ENCODE data around the gene KCTD13. TPM values are rescaled to one million over a fixed set of nuclear protein-coding genes. Genes with fewer than 3 reads are reported as not detected.
"Not testable (repeated sequence)": the region's sequence is repeated elsewhere in the genome, so short reads cannot be mapped to it uniquely, and the experiment has no call there.

KCTD13 gene
- total RNA-seq, 1 experiment from 2014 or later, result 8.2 TPM

DNA sequence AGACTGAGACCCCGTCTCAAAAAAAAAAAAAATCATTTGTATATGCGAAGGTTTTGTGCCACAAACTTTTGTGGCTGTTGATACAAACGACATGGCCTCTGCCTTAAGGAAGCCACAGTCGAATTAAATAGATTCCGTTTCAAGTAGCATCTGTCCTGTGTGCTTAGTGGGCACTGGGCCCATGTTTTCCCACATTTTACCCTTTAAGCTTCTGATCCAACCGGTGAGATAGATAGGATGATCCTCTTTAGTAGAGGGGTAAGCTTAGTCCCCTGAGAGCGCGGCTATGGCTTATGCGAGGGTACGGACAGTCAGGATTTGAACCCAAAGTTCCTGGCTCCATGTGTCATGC, 35.1 kb upstream of the KCTD13 start:
- ATAC-seq (no peak), DNase-seq (no peak)
- POLR2A ChIA-PET (ENCODE audit: unreplicated experiment), result no interaction called here
- Histone ChIP-seq H3K36me3 (ENCODE audit: low read depth, low read length) (no peaks in the 10 kb centered on the region), H3K9me2 (replicated peaks; ENCODE audit: low read length) (no peaks in the 10 kb centered on the region), H4K20me1 (ENCODE audit: low read length) (no peaks in the 10 kb centered on the region), H3K4me2 (ENCODE audit: low read length) (peak overlapping the region; percentile 98), H3K27me3 (ENCODE audit: low read length) (no peaks in the 10 kb centered on the region), H3K4me3 (ENCODE audit: low read length) (peak overlapping the region; percentile 77), H3K4me1 (ENCODE audit: insufficient read depth, low read length) (peaks cover 11% of the 10 kb centered on the region), H3K79me2 (ENCODE audit: low read length) (no peaks in the 10 kb centered on the region), H3K27ac (ENCODE audit: low read length) (peak overlapping the region; percentile 76), H2AFZ (ENCODE audit: low read length) (peak overlapping the region; percentile 96), H3K9me3 (ENCODE audit: low read length) (no peaks in the 10 kb centered on the region), H3F3A (ENCODE audit: low read length, unreplicated experiment) (no peaks in the 10 kb centered on the region), H3K9ac (ENCODE audit: low read length) (peak overlapping the region; percentile 90)
- BruUV-seq (replicated peaks), result no TSS peak
- no peak for TF ChIP-seq EZH2 (IDR thresholded peaks at IDR 0.05; ENCODE audit: low read length, unreplicated experiment)
- CTCF ChIA-PET, result no interaction called here
- intact Hi-C loops (cut with micrococcal nuclease), result no loop called here

GRCh38 chr16:29959821-29960220, 33.8 kb upstream of the KCTD13 start:
- POLR2A ChIA-PET (ENCODE audit: unreplicated experiment); intact Hi-C loops (cut with micrococcal nuclease); H3K27me3 ChIP-seq (ENCODE audit: low read length); H2AFZ ChIP-seq (ENCODE audit: low read length); CTCF ChIA-PET; BruUV-seq (replicated peaks); ATAC-seq; H3K9me2 ChIP-seq (replicated peaks; ENCODE audit: low read length); H3K4me2 ChIP-seq (ENCODE audit: low read length); DNase-seq; H3F3A ChIP-seq (ENCODE audit: low read length, unreplicated experiment); H3K9me3 ChIP-seq (ENCODE audit: low read length); H3K27ac ChIP-seq (ENCODE audit: low read length); H3K79me2 ChIP-seq (ENCODE audit: low read length); H3K4me3 ChIP-seq (ENCODE audit: low read length); H4K20me1 ChIP-seq (ENCODE audit: low read length); H3K36me3 ChIP-seq (ENCODE audit: low read depth, low read length); H3K9ac ChIP-seq (ENCODE audit: low read length): not testable (repeated sequence)
- peaks cover 11% of the 10 kb centered on the region for H3K4me1 ChIP-seq (ENCODE audit: insufficient read depth, low read length)

GRCh38 chr16:29959293-29959692, 33.3 kb upstream of the KCTD13 start:
- Histone ChIP-seq H3K4me3 (ENCODE audit: low read length) (no peak overlapping the region), H3K9me2 (replicated peaks; ENCODE audit: low read length) (no peaks in the 10 kb centered on the region), H3K4me2 (ENCODE audit: low read length) (no peak overlapping the region), H3K4me1 (ENCODE audit: insufficient read depth, low read length) (peaks cover 11% of the 10 kb centered on the region), H4K20me1 (ENCODE audit: low read length) (no peaks in the 10 kb centered on the region), H3K9ac (ENCODE audit: low read length) (no peak overlapping the region), H2AFZ (ENCODE audit: low read length) (no peak overlapping the region), H3K27me3 (ENCODE audit: low read length) (no peaks in the 10 kb centered on the region), H3K9me3 (ENCODE audit: low read length) (no peaks in the 10 kb centered on the region), H3K79me2 (ENCODE audit: low read length) (no peaks in the 10 kb centered on the region), H3F3A (ENCODE audit: low read length, unreplicated experiment) (no peaks in the 10 kb centered on the region), H3K36me3 (ENCODE audit: low read depth, low read length) (no peaks in the 10 kb centered on the region), H3K27ac (ENCODE audit: low read length) (no peak overlapping the region)
- DNase-seq, result no peak
- TF ChIP-seq, protein P1, sequence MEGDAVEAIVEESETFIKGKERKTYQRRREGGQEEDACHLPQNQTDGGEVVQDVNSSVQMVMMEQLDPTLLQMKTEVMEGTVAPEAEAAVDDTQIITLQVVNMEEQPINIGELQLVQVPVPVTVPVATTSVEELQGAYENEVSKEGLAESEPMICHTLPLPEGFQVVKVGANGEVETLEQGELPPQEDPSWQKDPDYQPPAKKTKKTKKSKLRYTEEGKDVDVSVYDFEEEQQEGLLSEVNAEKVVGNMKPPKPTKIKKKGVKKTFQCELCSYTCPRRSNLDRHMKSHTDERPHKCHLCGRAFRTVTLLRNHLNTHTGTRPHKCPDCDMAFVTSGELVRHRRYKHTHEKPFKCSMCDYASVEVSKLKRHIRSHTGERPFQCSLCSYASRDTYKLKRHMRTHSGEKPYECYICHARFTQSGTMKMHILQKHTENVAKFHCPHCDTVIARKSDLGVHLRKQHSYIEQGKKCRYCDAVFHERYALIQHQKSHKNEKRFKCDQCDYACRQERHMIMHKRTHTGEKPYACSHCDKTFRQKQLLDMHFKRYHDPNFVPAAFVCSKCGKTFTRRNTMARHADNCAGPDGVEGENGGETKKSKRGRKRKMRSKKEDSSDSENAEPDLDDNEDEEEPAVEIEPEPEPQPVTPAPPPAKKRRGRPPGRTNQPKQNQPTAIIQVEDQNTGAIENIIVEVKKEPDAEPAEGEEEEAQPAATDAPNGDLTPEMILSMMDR (conservative IDR thresholded peaks at IDR 0.05; ENCODE audit: low read depth, low read length), result no peak
- TF ChIP-seq EZH2phosphoT487 (IDR thresholded peaks at IDR 0.05; ENCODE audit: borderline replicate concordance, low read length) (no peak), EZH2 (IDR thresholded peaks at IDR 0.05; ENCODE audit: low read length, unreplicated experiment) (no peak)
- intact Hi-C loops (cut with micrococcal nuclease), result no loop called here
- no TSS peak for BruUV-seq (replicated peaks)
- CTCF ChIA-PET, result no interaction called here
- ATAC-seq, result no peak
- POLR2A ChIA-PET (ENCODE audit: unreplicated experiment), result no interaction called here

DNA sequence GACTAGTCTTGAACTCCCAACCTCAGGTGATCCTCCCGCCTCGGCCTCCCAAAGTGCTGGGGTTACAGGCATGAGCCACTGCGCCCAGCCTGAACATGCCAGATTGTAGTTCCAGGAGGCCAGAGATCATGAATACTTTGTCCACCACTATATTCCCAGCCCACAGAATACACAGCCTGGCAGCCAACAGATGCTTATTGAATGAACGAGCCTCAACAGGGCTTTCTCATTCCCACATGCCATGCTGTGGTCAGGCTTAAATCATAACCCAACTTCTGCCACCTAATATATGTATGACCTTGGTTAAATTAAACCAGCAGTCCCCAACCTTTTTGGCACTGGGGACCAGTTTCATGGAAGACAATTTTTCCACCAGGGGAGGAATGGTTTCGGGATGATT, 32.7 kb upstream of the KCTD13 start:
- H3F3A ChIP-seq (ENCODE audit: low read length, unreplicated experiment), result no peaks in the 10 kb centered on the region
- H3K4me1 ChIP-seq (ENCODE audit: insufficient read depth, low read length), result peaks cover 11% of the 10 kb centered on the region
- H3K36me3 ChIP-seq (ENCODE audit: low read depth, low read length), result no peaks in the 10 kb centered on the region
- no peaks in the 10 kb centered on the region for H4K20me1 ChIP-seq (ENCODE audit: low read length)
- DNase-seq (no peak), ATAC-seq (no peak)
- H3K9ac ChIP-seq (ENCODE audit: low read length), result no peak overlapping the region
- no peak overlapping the region for H3K27ac ChIP-seq (ENCODE audit: low read length)
- ChIA-PET POLR2A (ENCODE audit: unreplicated experiment) (no interaction called here), CTCF (no interaction called here)
- H3K9me3 ChIP-seq (ENCODE audit: low read length), result no peaks in the 10 kb centered on the region
- no peaks in the 10 kb centered on the region for H3K27me3 ChIP-seq (ENCODE audit: low read length)
- no peak overlapping the region for H3K4me2 ChIP-seq (ENCODE audit: low read length)
- no peak overlapping the region for H3K4me3 ChIP-seq (ENCODE audit: low read length)
- no TSS peak for BruUV-seq (replicated peaks)
- no peak overlapping the region for H2AFZ ChIP-seq (ENCODE audit: low read length)
- H3K79me2 ChIP-seq (ENCODE audit: low read length), result no peaks in the 10 kb centered on the region
- intact Hi-C loops (cut with micrococcal nuclease), result no loop called here
- H3K9me2 ChIP-seq (replicated peaks; ENCODE audit: low read length), result no peaks in the 10 kb centered on the region
- TF ChIP-seq, protein P1 (conservative IDR thresholded peaks at IDR 0.05; ENCODE audit: low read depth, low read length), result no peak
- TF ChIP-seq EZH2phosphoT487 (IDR thresholded peaks at IDR 0.05; ENCODE audit: borderline replicate concordance, low read length), result no peak
- no peak for TF ChIP-seq EZH2 (IDR thresholded peaks at IDR 0.05; ENCODE audit: low read length, unreplicated experiment)

Data from PC-3 (cell line).